HEK293T (cell line): ENCODE measurements around the gene DHFR.

Experiments
- BHLHE40 ChIP-seq: fragments of 450-650 bp; IDR thresholded peaks from 2 replicates; pipeline ENCODE4 v1.6.1; 2016; ENCODE audit warnings: mild to moderate bottlenecking, moderate library complexity, borderline replicate concordance
- ELF4 ChIP-seq: fragments of 450-650 bp; IDR thresholded peaks from 2 replicates; pipeline ENCODE4 v1.6.1; 2017; ENCODE audit warnings: antibody characterized with exemption
- FOXA1 ChIP-seq: fragments of 450-650 bp; IDR thresholded peaks from 2 replicates; pipeline ENCODE4 v1.6.1; 2016; ENCODE audit warnings: mild to moderate bottlenecking
- FOXK2 ChIP-seq: fragments of 450-650 bp; IDR thresholded peaks from 2 replicates; pipeline ENCODE4 v1.6.1; 2016; ENCODE audit warnings: mild to moderate bottlenecking
- FOXM1 ChIP-seq: fragments of 450-650 bp; IDR thresholded peaks from 2 replicates; pipeline ENCODE4 v1.6.1; 2017; ENCODE audit warnings: mild to moderate bottlenecking, borderline replicate concordance
- HDGF ChIP-seq: fragments of 450-650 bp; IDR thresholded peaks from 2 replicates; pipeline ENCODE4 v1.6.1; 2017; ENCODE audit warnings: antibody characterized with exemption, borderline replicate concordance
- L3MBTL2 ChIP-seq: fragments of 450-650 bp; conservative IDR thresholded peaks from 2 replicates; pipeline ENCODE4 v1.6.1; 2016; ENCODE audit warnings: mild to moderate bottlenecking
- PKNOX1 ChIP-seq: fragments of 450-650 bp; IDR thresholded peaks from 2 replicates; pipeline ENCODE4 v1.6.1; 2016
- SP1 ChIP-seq: fragments of 450-650 bp; IDR thresholded peaks from 2 replicates; pipeline ENCODE4 v1.6.1; 2017
- SUZ12 ChIP-seq: fragments of 450-650 bp; IDR thresholded peaks from 2 replicates; pipeline ENCODE4 v1.6.1; 2016; ENCODE audit warnings: mild to moderate bottlenecking
- ZNF384 ChIP-seq: fragments of 450-650 bp; IDR thresholded peaks from 2 replicates; pipeline ENCODE4 v1.6.1; 2016

GRCh38 chr5:80704221-80704620 is 49.4 kb upstream of the DHFR start:
- TF ChIP-seq SUZ12 (no peak), HDGF (no peak), ELF4 (no peak), L3MBTL2 (no peak), BHLHE40 (no peak), FOXK2 (no peak), SP1 (no peak), PKNOX1 (no peak), FOXA1 (no peak), ZNF384 (no peak), FOXM1 (no peak)
